ENCODE data around the gene EPS15.

GRCh38 chr1:51365774-51366173, 153.3 kb downstream of the EPS15 start:
- TF ChIP-seq POLR2A (IDR thresholded peaks at IDR 0.05) (no peak), CTCF (IDR thresholded peaks at IDR 0.05) (no peak)
